ENCODE data around the gene NR6A1. TPM values are rescaled to one million over a fixed set of nuclear protein-coding genes. Genes with fewer than 3 reads are reported as not detected.

NR6A1 gene
- total RNA-seq, 1 experiment from 2014 or later: 99.3 TPM

- TF ChIP-seq CTCF (conservative IDR thresholded peaks at IDR 0.05): no peak
- no peak for DNase-seq
- WGBS (ENCODE audit: extremely low coverage, insufficient read length, low lambda C conversion rate): no CpG with 5 or more reads among the region's 39 CpGs
- peaks cover 0 to 3% of the 10 kb centered on the region in 2 experiments; a peak in 1 of 5 replicates for H3K9me3 Mint-ChIP-seq
- peak overlapping the region; percentile 68 for H4K5ac ChIP-seq (ENCODE audit: insufficient read length, low read depth, low read length)
- peaks cover 14% of the 10 kb centered on the region for H3K4me1 ChIP-seq (ENCODE audit: insufficient read depth, low read length)
- H3K27me3 Mint-ChIP-seq (ENCODE audit: low read depth): no peaks in the 10 kb centered on the region
- no peaks in the 10 kb centered on the region for H3K27me3 ChIP-seq (ENCODE audit: insufficient read depth, low read length)
- no peak overlapping the region for H3K18ac ChIP-seq (ENCODE audit: insufficient read length, low read depth, low read length)
- no peak overlapping the region for H2BK12ac ChIP-seq (ENCODE audit: insufficient read length, low read depth, low read length)
- no peak overlapping the region for H3K23ac ChIP-seq (ENCODE audit: insufficient read length, low read depth, low read length)
- no peak overlapping the region for H3K56ac ChIP-seq (ENCODE audit: insufficient read length, low read depth, low read length)
- no peak overlapping the region for H3T11ph ChIP-seq (ENCODE audit: low read length)
- peaks cover 1% of the 10 kb centered on the region for H3K79me1 ChIP-seq (ENCODE audit: insufficient read depth, low read depth, low read length, poor library complexity, severe bottlenecking)
- peak overlapping the region in 1 of 3 experiments; percentile 20; a peak in 2 of 7 replicates for H3K27ac Mint-ChIP-seq
- H4K91ac ChIP-seq (ENCODE audit: insufficient read length, low read depth, low read length): no peak overlapping the region
- H2BK120ac ChIP-seq (ENCODE audit: low read depth, low read length, poor library complexity, severe bottlenecking): no peak overlapping the region
- no peak overlapping the region for H4K8ac ChIP-seq (replicated peaks; ENCODE audit: insufficient read length, low read depth, low read length)
- H2BK20ac ChIP-seq (ENCODE audit: low read depth, low read length, poor library complexity, severe bottlenecking): no peak overlapping the region
- H3K23me2 ChIP-seq (ENCODE audit: insufficient read length, low read depth, low read length, poor library complexity, severe bottlenecking): no peaks in the 10 kb centered on the region
- no peak overlapping the region for H2BK5ac ChIP-seq (ENCODE audit: insufficient read length, low read length)
- H3K4ac ChIP-seq (ENCODE audit: low read depth, low read length): no peak overlapping the region
- H3K4me1 Mint-ChIP-seq: peaks cover 50 to 56% of the 10 kb centered on the region in 2 experiments
- no peak overlapping the region for H2AFZ ChIP-seq (ENCODE audit: low read length)
- no peak overlapping the region; the same call in 1 of the 2 replicates for H3K14ac ChIP-seq (ENCODE audit: insufficient read depth, low read length)
- H3K27ac ChIP-seq (ENCODE audit: insufficient read length, low read depth, low read length): no peak overlapping the region
- H3K9me3 ChIP-seq (ENCODE audit: control insufficient read depth, low read depth, low read length): no peaks in the 10 kb centered on the region
- H3K9ac ChIP-seq (ENCODE audit: extremely low read depth, insufficient read length, low read length): no peak overlapping the region
- H3K36me3 Mint-ChIP-seq (ENCODE audit: insufficient read depth in 1 of 3, low read depth in 3 of 3): peaks cover 7 to 10% (median 7%) of the 10 kb centered on the region in 3 experiments; a peak in 6 of 7 replicates
- no peak overlapping the region for H3K4me3 Mint-ChIP-seq
- no peaks in the 10 kb centered on the region for H3K79me2 ChIP-seq (ENCODE audit: insufficient read depth, low read length)
- no peak overlapping the region for H2BK15ac ChIP-seq (ENCODE audit: low read depth, low read length)
- no peak overlapping the region for H3K4me2 ChIP-seq (ENCODE audit: insufficient read depth, insufficient read length, low read length)
- no peak overlapping the region for H2AK5ac ChIP-seq (ENCODE audit: insufficient read length, low read length)
- H4K20me1 ChIP-seq (ENCODE audit: control insufficient read depth, insufficient read depth, insufficient read length): no peaks in the 10 kb centered on the region
Observed at GRCh38 chr9:124599121-124599795, 171.9 kb downstream of the NR6A1 start.

Measured in H9 (cell line).